Ovary (tissue), 3 donors: ENCODE data around the gene MDM2.

Source experiments
- CTCF ChIP-seq, 3 donors: fragments of 450-650 bp in 2 of 3; fragments of 200-600 bp in 1 of 3; IDR thresholded peaks; one replicate each; pipeline versions ENCODE4 v1.5.1 to v1.8.0; 2016 to 2022; ENCODE audit warnings: antibody characterized with exemption in 3 of 3, mild to moderate bottlenecking in 1 of 3
- POLR2A ChIP-seq: fragments of 450-650 bp; IDR thresholded peaks from one replicate; pipeline ENCODE4 v1.6.1; 2017; ENCODE audit warnings: antibody characterized with exemption, mild to moderate bottlenecking, moderate library complexity
- donor health status: DM: no; HTN: no; CAD: no.

GRCh38 chr12:68821357-68822188 is 13.6 kb downstream of the MDM2 start:
- no peak for TF ChIP-seq CTCF (IDR thresholded peaks at IDR 0.05)
- no peak for TF ChIP-seq POLR2A
